H9 (cell line): ENCODE measurements around the gene ADIRF. TPM values are rescaled to one million over a fixed set of nuclear protein-coding genes. Genes with fewer than 3 reads are reported as not detected.
"Not testable (repeated sequence)": the region's sequence is repeated elsewhere in the genome, so short reads cannot be mapped to it uniquely, and the experiment has no call there.

Experiments
- DNase-seq: peaks from one replicate; pipeline ENCODE4 v3.0.0-alpha.2; 2017
- H2AFZ ChIP-seq: one replicate; pipeline ENCODE4 v1.6.1; 2013; ENCODE audit warnings: mild to moderate bottlenecking, low read length, control low read depth, moderate library complexity
- H2AK5ac ChIP-seq: 2 replicates; pipeline ENCODE4 v1.6.1; 2013; ENCODE audit warnings: low read length, control low read depth, mixed read lengths; ENCODE audit not compliant: insufficient read length
- H2BK120ac ChIP-seq: one replicate; pipeline ENCODE4 v1.6.1; 2013; ENCODE audit warnings: low read depth, mild to moderate bottlenecking, low read length, control low read depth, inconsistent platforms; ENCODE audit not compliant: poor library complexity, severe bottlenecking
- H2BK12ac ChIP-seq: 2 replicates; pipeline ENCODE4 v1.6.1; 2013; ENCODE audit warnings: low read length, control low read depth, mixed read lengths, low read depth; ENCODE audit not compliant: insufficient read length
- H2BK15ac ChIP-seq: 2 replicates; pipeline ENCODE4 v1.6.1; 2013; ENCODE audit warnings: low read depth, low read length, control low read depth
- H2BK20ac ChIP-seq: one replicate; pipeline ENCODE4 v1.6.1; 2013; ENCODE audit warnings: low read depth, mild to moderate bottlenecking, low read length, control low read depth, inconsistent platforms; ENCODE audit not compliant: poor library complexity, severe bottlenecking
- H2BK5ac ChIP-seq: 2 replicates; pipeline ENCODE4 v1.6.1; 2013; ENCODE audit warnings: low read length, control low read depth, mixed read lengths; ENCODE audit not compliant: insufficient read length
- H3K14ac ChIP-seq: 2 replicates; pipeline ENCODE4 v1.6.1; 2013; ENCODE audit warnings: low read length, control low read depth; ENCODE audit not compliant: insufficient read depth
- H3K18ac ChIP-seq: 2 replicates; pipeline ENCODE4 v1.6.1; 2013; ENCODE audit warnings: low read depth, mild to moderate bottlenecking, mixed read lengths, low read length, control low read depth; ENCODE audit not compliant: insufficient read length
- H3K23ac ChIP-seq: 2 replicates; pipeline ENCODE4 v1.6.1; 2013; ENCODE audit warnings: low read length, control low read depth, mixed read lengths, low read depth; ENCODE audit not compliant: insufficient read length
- H3K23me2 ChIP-seq: 2 replicates; pipeline ENCODE4 v1.6.1; 2013; ENCODE audit warnings: low read depth, mild to moderate bottlenecking, mixed read lengths, low read length, control low read depth; ENCODE audit not compliant: insufficient read length, poor library complexity, severe bottlenecking
- H3K27ac ChIP-seq: 2 replicates; pipeline ENCODE4 v1.5.1; 2013; ENCODE audit warnings: low read length, control low read depth, mixed read lengths, low read depth; ENCODE audit not compliant: insufficient read length
- H3K27me3 ChIP-seq: 2 replicates; pipeline ENCODE4 v1.6.1; 2013; ENCODE audit warnings: low read length, control low read depth, inconsistent platforms; ENCODE audit not compliant: insufficient read depth
- H3K4ac ChIP-seq: 2 replicates; pipeline ENCODE4 v1.6.1; 2013; ENCODE audit warnings: low read depth, mild to moderate bottlenecking, control low read depth, inconsistent platforms, low read length, moderate library complexity
- H3K4me1 ChIP-seq: 2 replicates; pipeline ENCODE4 v1.6.1; 2013; ENCODE audit warnings: low read length, control low read depth, inconsistent platforms; ENCODE audit not compliant: insufficient read depth
- H3K4me2 ChIP-seq: 2 replicates; pipeline ENCODE4 v1.6.1; 2013; ENCODE audit warnings: low read length, control low read depth, mixed read lengths; ENCODE audit not compliant: insufficient read length, insufficient read depth
- H3K56ac ChIP-seq: 2 replicates; pipeline ENCODE4 v1.6.1; 2013; ENCODE audit warnings: low read depth, mild to moderate bottlenecking, mixed read lengths, low read length, control low read depth; ENCODE audit not compliant: insufficient read length
- H3K79me1 ChIP-seq: 2 replicates; pipeline ENCODE4 v1.6.1; 2013; ENCODE audit warnings: low read depth, mild to moderate bottlenecking, moderate library complexity, low read length, control low read depth, inconsistent platforms; ENCODE audit not compliant: insufficient read depth, poor library complexity, severe bottlenecking
- H3K79me2 ChIP-seq: 2 replicates; pipeline ENCODE4 v1.6.1; 2013; ENCODE audit warnings: low read length, control low read depth, inconsistent platforms; ENCODE audit not compliant: insufficient read depth
- H3K9ac ChIP-seq: 2 replicates; pipeline ENCODE4 v1.6.1; 2013; ENCODE audit warnings: low read length, control low read depth, mixed read lengths; ENCODE audit not compliant: insufficient read length; ENCODE audit errors: extremely low read depth
- H3K9me3 ChIP-seq: one replicate; pipeline ENCODE4 v1.6.1; 2013; ENCODE audit warnings: low read depth, low read length, inconsistent platforms; ENCODE audit not compliant: control insufficient read depth
- H3T11ph ChIP-seq: one replicate; pipeline ENCODE4 v1.6.1; 2013; ENCODE audit warnings: mild to moderate bottlenecking, low read length, control low read depth, inconsistent platforms
- H4K20me1 ChIP-seq: one replicate; pipeline ENCODE4 v1.6.1; 2013; ENCODE audit not compliant: control insufficient read depth, insufficient read length, insufficient read depth
- H4K5ac ChIP-seq: 2 replicates; pipeline ENCODE4 v1.6.1; 2013; ENCODE audit warnings: low read depth, mild to moderate bottlenecking, mixed read lengths, low read length, control low read depth; ENCODE audit not compliant: insufficient read length
- H4K8ac ChIP-seq: replicated peaks from 2 replicates; pipeline ENCODE4 v1.6.1; 2013; ENCODE audit warnings: low read length, control low read depth, mixed read lengths, low read depth; ENCODE audit not compliant: insufficient read length
- H4K91ac ChIP-seq: 2 replicates; pipeline ENCODE4 v1.6.1; 2013; ENCODE audit warnings: low read depth, mild to moderate bottlenecking, moderate library complexity, mixed read lengths, low read length, control low read depth; ENCODE audit not compliant: insufficient read length
- H3K27ac Mint-ChIP-seq, 3 experiments: 2 replicates in 2 of 3; 3 replicates in 1 of 3; pipeline ENCODE4 v1.8.0; 2020 to 2021; ENCODE audit warnings: mixed read lengths in 3 of 3, mild to moderate bottlenecking in 1 of 3, moderate library complexity in 1 of 3
- H3K27me3 Mint-ChIP-seq: 2 replicates; pipeline ENCODE4 v1.8.0; 2021; ENCODE audit warnings: low read depth, mild to moderate bottlenecking, moderate library complexity, mixed read lengths
- H3K36me3 Mint-ChIP-seq, 3 experiments: 2 replicates in 2 of 3; 3 replicates in 1 of 3; pipeline ENCODE4 v1.8.0; 2020 to 2021; ENCODE audit warnings: low read depth in 3 of 3, mixed read lengths in 3 of 3; ENCODE audit not compliant: insufficient read depth in 1 of 3
- H3K4me1 Mint-ChIP-seq, 2 experiments: 2 replicates each; pipeline ENCODE4 v1.8.0; 2020; ENCODE audit warnings: mixed read lengths in 2 of 2
- H3K4me3 Mint-ChIP-seq, 2 experiments: 2 replicates in 1 of 2; 3 replicates in 1 of 2; pipeline ENCODE4 v1.8.0; 2020 to 2021; ENCODE audit warnings: mild to moderate bottlenecking in 2 of 2, mixed read lengths in 2 of 2, moderate library complexity in 1 of 2
- H3K9me3 Mint-ChIP-seq, 2 experiments: 2 replicates in 1 of 2; 3 replicates in 1 of 2; pipeline ENCODE4 v1.8.0; 2020; ENCODE audit warnings: mild to moderate bottlenecking in 2 of 2, mixed read lengths in 2 of 2, moderate library complexity in 1 of 2
- whole genome bisulfite sequencing: extraction: QIAGEN DNeasy Blood & Tissue Kit; methylation state at CpG from one replicate; pipeline ENCODE4 v1.1.7; 2013; ENCODE audit warnings: missing lambda C conversion rate, low lambda C conversion rate, mixed read lengths; ENCODE audit not compliant: insufficient read length; ENCODE audit errors: extremely low coverage; 5-methylcytosine and 5-hydroxymethylcytosine counted together
- total RNA-seq: library from RNA; stranded (reverse); gene quantifications from 2 replicates; pipeline ENCODE4 v1.2.1, GENCODE V29; 2021

The ADIRF gene
- total RNA-seq, 1 experiment from 2014 or later = not detected

DNA sequence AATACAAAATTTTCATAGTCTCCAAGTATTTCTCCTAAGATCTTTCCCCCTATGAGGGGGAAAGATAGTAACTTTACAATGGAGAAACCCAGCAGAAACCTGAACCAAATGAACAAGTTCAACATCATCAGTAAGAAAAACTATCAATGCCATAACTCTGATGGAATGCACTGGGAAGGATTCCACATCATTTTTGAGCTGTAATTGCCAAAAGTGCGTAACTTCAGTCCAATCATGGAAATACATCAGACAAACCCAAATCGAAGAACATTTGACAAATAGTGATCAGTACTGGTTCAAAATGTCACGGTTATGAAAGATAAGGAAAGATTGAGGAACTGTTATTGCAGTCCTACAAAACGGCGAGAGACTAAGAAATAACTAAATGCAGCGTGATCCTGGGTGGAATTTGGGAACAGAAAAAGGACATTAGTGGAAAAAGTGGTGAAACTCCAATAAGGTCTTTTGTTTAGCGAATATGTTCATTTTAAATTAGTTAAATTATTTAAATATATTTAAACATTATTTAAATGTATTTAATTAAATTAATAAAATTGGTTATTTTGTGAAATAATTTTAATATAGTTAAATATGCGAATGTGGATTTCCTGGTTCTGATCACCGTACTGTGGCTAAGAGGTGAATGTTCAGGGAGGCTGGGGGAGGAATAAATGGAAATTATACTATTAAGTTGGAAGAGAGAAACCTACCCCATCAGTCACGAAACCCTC is 46.9 kb downstream of the ADIRF start:
- not testable (repeated sequence) for H4K91ac ChIP-seq, H2AFZ ChIP-seq, H3K56ac ChIP-seq, H3K27ac Mint-ChIP-seq, H3K4ac ChIP-seq, H4K20me1 ChIP-seq, H3K79me2 ChIP-seq, H2BK120ac ChIP-seq, H2BK12ac ChIP-seq, H3K18ac ChIP-seq, H2BK20ac ChIP-seq, H3K27me3 ChIP-seq, H3K14ac ChIP-seq, H2BK5ac ChIP-seq, H3K4me1 ChIP-seq, H3K9me3 ChIP-seq, H4K5ac ChIP-seq, H3K4me3 Mint-ChIP-seq, H3K79me1 ChIP-seq, H3K4me2 ChIP-seq, H3K36me3 Mint-ChIP-seq, H3K9ac ChIP-seq, H3T11ph ChIP-seq, H2BK15ac ChIP-seq, H4K8ac ChIP-seq, H3K23ac ChIP-seq, H3K4me1 Mint-ChIP-seq, H3K27ac ChIP-seq, H3K27me3 Mint-ChIP-seq, H3K9me3 Mint-ChIP-seq, DNase-seq, H3K23me2 ChIP-seq, H2AK5ac ChIP-seq
- WGBS = no CpG with 5 or more reads among the region's 10 CpGs

DNA sequence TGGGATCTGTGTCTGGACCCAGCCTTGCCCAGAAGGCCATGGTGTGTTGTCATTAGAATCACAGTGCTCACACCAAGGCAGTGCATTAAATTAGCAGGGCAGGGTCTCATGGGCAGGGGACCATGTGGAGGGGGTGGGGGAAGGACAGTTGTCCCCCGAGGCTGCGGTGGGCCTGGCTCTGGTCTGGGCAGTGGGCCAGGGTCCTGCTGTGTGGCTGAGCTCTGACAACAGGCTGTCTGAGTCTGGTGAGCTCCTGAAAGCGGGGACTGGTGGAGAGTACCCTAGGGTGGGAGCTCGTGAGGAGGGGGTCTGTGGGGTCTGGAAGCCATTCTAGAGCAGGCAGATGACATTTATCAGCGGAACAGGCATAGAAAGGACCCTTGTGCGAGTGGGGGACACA is 49.8 kb downstream of the ADIRF start:
- H3K79me1 ChIP-seq, H2AFZ ChIP-seq, H3K9me3 Mint-ChIP-seq, H3T11ph ChIP-seq, H3K36me3 Mint-ChIP-seq, H4K20me1 ChIP-seq, H2BK12ac ChIP-seq, H3K4me3 Mint-ChIP-seq, H3K4me1 Mint-ChIP-seq, H4K91ac ChIP-seq, H3K9me3 ChIP-seq, H3K4ac ChIP-seq, H3K56ac ChIP-seq, H3K23me2 ChIP-seq, H4K8ac ChIP-seq, H2BK5ac ChIP-seq, H3K23ac ChIP-seq, H3K4me2 ChIP-seq, H3K14ac ChIP-seq, DNase-seq, H2AK5ac ChIP-seq, H3K27me3 ChIP-seq, H4K5ac ChIP-seq, H3K4me1 ChIP-seq, H2BK120ac ChIP-seq, H3K9ac ChIP-seq, H3K27me3 Mint-ChIP-seq, H3K79me2 ChIP-seq, H3K27ac ChIP-seq, H2BK20ac ChIP-seq, H3K27ac Mint-ChIP-seq, H2BK15ac ChIP-seq, H3K18ac ChIP-seq: not testable (repeated sequence)
- WGBS = no CpG with 5 or more reads among the region's 6 CpGs
